ENCODE data around the gene KCNN4. TPM values are rescaled to one million over a fixed set of nuclear protein-coding genes. Genes with fewer than 3 reads are reported as not detected.

KCNN4 gene
- total RNA-seq, 1 experiment from 2014 or later: 92.7 TPM

DNA sequence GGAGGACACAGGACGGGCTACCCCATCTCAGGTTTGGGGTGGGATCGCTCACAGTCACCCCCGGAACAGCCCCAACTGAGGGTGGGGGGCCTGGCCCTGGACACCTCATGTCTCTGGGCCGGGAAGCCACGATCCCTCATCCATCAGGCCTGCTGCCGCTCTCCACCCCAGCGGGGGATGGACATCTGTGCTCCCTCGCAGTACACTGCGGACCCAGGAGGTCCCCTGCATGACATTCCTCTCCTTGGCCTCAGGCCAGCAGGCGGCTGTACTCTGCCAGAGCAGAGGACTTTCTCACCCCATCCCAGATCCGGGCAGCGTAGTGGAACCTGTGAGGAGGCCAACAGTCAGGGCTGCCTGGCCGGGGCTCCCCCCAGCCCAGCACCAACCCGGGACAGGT, 49.4 kb downstream of the KCNN4 start:
- H3K36me3 ChIP-seq (ENCODE audit: low read depth): peaks cover 30% of the 10 kb centered on the region
- no peak for DNase-seq
- ChIA-PET CTCF (no interaction called here), POLR2A (ENCODE audit: unreplicated experiment) (interaction anchor here (0.6 kb wide), 1 partner anchor 18 kb away, joined by 3 read pairs; no protein-coding TSS in a partner anchor)
- H3K9me3 ChIP-seq (ENCODE audit: insufficient read depth, low read depth): no peaks in the 10 kb centered on the region
- BruUV-seq (replicated peaks): no TSS peak
- H3K79me2 ChIP-seq (ENCODE audit: low read depth): no peaks in the 10 kb centered on the region
- peaks cover 18% of the 10 kb centered on the region; the same call in 1 of the 2 replicates for H3F3A ChIP-seq (ENCODE audit: insufficient read depth, low read depth)
- H3K4me1 ChIP-seq (replicated peaks; ENCODE audit: insufficient read depth): 0 out of 2 replicates have a peak, but pooled peaks cover 6% of the 10 kb centered on the region
- TF ChIP-seq EZH2 (IDR thresholded peaks at IDR 0.05; ENCODE audit: low read depth): no peak
- TF ChIP-seq, protein P1, sequence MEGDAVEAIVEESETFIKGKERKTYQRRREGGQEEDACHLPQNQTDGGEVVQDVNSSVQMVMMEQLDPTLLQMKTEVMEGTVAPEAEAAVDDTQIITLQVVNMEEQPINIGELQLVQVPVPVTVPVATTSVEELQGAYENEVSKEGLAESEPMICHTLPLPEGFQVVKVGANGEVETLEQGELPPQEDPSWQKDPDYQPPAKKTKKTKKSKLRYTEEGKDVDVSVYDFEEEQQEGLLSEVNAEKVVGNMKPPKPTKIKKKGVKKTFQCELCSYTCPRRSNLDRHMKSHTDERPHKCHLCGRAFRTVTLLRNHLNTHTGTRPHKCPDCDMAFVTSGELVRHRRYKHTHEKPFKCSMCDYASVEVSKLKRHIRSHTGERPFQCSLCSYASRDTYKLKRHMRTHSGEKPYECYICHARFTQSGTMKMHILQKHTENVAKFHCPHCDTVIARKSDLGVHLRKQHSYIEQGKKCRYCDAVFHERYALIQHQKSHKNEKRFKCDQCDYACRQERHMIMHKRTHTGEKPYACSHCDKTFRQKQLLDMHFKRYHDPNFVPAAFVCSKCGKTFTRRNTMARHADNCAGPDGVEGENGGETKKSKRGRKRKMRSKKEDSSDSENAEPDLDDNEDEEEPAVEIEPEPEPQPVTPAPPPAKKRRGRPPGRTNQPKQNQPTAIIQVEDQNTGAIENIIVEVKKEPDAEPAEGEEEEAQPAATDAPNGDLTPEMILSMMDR (conservative IDR thresholded peaks at IDR 0.05): no peak
- H4K20me1 ChIP-seq (ENCODE audit: insufficient read depth): no peaks in the 10 kb centered on the region
- no peak overlapping the region for H3K27ac ChIP-seq
- intact Hi-C loops (cut with micrococcal nuclease; ENCODE audit: unreplicated experiment): no loop called here
- no peak overlapping the region for H3K4me2 ChIP-seq
- no peak overlapping the region for H3K4me3 ChIP-seq
- H3K27me3 ChIP-seq (ENCODE audit: insufficient read depth, low read depth): no peaks in the 10 kb centered on the region
- no peaks in the 10 kb centered on the region for H3K9me2 ChIP-seq (ENCODE audit: insufficient read depth)
- H2AFZ ChIP-seq: no peak overlapping the region

DNA sequence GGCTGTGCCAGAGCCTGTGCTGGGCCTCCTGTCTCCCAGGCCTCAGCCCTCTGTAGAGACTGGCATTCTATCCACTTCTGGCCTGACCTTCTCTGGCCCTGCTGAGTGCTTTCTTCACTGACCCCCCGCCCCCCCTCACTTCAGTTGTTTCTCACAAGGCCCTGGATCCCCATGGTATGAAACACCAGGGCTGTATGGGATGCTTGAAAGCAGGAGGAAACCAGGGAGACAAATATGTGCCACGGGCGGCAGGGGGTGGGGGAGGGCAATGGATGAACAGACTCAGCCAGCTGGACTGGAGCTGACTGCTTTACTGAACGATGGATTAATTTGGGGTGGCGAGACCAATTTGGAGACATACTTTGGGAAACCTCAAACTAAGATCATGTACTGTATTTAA, 50.9 kb downstream of the KCNN4 start:
- Histone ChIP-seq H4K20me1 (ENCODE audit: insufficient read depth) (no peaks in the 10 kb centered on the region), H3K79me2 (ENCODE audit: low read depth) (no peaks in the 10 kb centered on the region), H3K4me2 (no peak overlapping the region), H3K9me2 (ENCODE audit: insufficient read depth) (no peaks in the 10 kb centered on the region), H3F3A (ENCODE audit: insufficient read depth, low read depth) (peaks cover 25% of the 10 kb centered on the region), H3K36me3 (ENCODE audit: low read depth) (peaks cover 23% of the 10 kb centered on the region), H3K27me3 (ENCODE audit: insufficient read depth, low read depth) (no peaks in the 10 kb centered on the region), H3K27ac (no peak overlapping the region), H2AFZ (no peak overlapping the region), H3K9me3 (ENCODE audit: insufficient read depth, low read depth) (no peaks in the 10 kb centered on the region), H3K4me3 (no peak overlapping the region), H3K4me1 (replicated peaks; ENCODE audit: insufficient read depth) (0 out of 2 replicates have a peak, but pooled peaks cover 6% of the 10 kb centered on the region)
- no peak for TF ChIP-seq EZH2 (IDR thresholded peaks at IDR 0.05; ENCODE audit: low read depth)
- TF ChIP-seq, protein P1 (conservative IDR thresholded peaks at IDR 0.05): no peak
- no TSS peak for BruUV-seq (replicated peaks)
- no peak for DNase-seq
- CTCF ChIA-PET: no interaction called here
- POLR2A ChIA-PET (ENCODE audit: unreplicated experiment): no interaction called here
- intact Hi-C loops (cut with micrococcal nuclease; ENCODE audit: unreplicated experiment): no loop called here

DNA sequence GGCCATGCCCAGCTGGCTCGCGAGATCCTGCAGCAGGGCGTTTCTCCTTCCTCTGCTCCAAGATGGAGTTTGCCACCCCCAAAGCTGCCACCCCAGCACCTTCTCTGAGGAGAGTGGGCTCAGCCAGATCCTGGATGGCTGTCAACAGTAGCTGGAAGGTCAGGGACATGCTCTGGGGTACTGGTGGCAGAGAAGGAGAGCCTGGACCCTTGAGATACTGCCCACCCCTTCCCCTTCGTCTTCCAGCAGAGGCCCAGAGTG, 53.2 kb downstream of the KCNN4 start:
- BruUV-seq (replicated peaks): no TSS peak
- ChIA-PET CTCF (no interaction called here), POLR2A (ENCODE audit: unreplicated experiment) (no interaction called here)
- H3K27ac ChIP-seq: no peak overlapping the region
- H4K20me1 ChIP-seq (ENCODE audit: insufficient read depth): no peaks in the 10 kb centered on the region
- H3K9me2 ChIP-seq (ENCODE audit: insufficient read depth): no peaks in the 10 kb centered on the region
- peaks cover 25% of the 10 kb centered on the region for H3F3A ChIP-seq (ENCODE audit: insufficient read depth, low read depth)
- H3K4me1 ChIP-seq (replicated peaks; ENCODE audit: insufficient read depth): 0 out of 2 replicates have a peak, but pooled peaks cover 4% of the 10 kb centered on the region
- no peak for DNase-seq
- H3K79me2 ChIP-seq (ENCODE audit: low read depth): no peaks in the 10 kb centered on the region
- TF ChIP-seq EZH2 (IDR thresholded peaks at IDR 0.05; ENCODE audit: low read depth): no peak
- TF ChIP-seq, protein P1 (conservative IDR thresholded peaks at IDR 0.05): no peak
- H3K36me3 ChIP-seq (ENCODE audit: low read depth): peaks cover 3% of the 10 kb centered on the region
- H3K4me2 ChIP-seq: no peak overlapping the region
- H3K9me3 ChIP-seq (ENCODE audit: insufficient read depth, low read depth): no peaks in the 10 kb centered on the region
- H3K27me3 ChIP-seq (ENCODE audit: insufficient read depth, low read depth): no peaks in the 10 kb centered on the region
- intact Hi-C loops (cut with micrococcal nuclease; ENCODE audit: unreplicated experiment): no loop called here
- H3K4me3 ChIP-seq: no peak overlapping the region
- H2AFZ ChIP-seq: no peak overlapping the region
